GM18498 (cell line): ENCODE data around the gene MPG.

Experiments
- ATAC-seq: cut with Tn5 transposase; IDR thresholded peaks from one replicate; pipeline ENCODE4 v1.9.1; 2021; ENCODE audit warnings: mild to moderate bottlenecking, moderate library complexity; ENCODE audit not compliant: unreplicated experiment

The MPG gene

DNA sequence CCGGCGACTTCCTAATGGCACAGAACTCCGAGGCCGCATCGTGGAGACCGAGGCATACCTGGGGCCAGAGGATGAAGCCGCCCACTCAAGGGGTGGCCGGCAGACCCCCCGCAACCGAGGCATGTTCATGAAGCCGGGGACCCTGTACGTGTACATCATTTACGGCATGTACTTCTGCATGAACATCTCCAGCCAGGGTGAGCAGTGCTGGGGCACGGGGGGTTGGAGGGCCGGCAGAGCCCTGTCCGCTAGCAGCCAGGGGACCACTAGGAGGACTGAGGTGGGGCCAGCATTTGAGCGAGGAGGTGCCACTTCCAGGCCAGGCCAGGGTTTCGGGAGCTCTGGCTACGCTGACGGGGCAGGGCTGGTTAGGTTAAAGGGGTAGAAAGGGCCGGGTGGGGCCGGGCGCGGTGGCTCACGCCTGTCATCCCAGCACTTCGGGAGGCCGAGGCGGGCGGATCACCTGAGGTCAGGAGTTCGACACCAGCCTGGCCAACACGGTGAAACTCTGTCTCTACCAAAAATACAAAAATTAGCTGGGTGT is 5.1 kb downstream of the MPG start:
- ATAC-seq, result no peak

DNA sequence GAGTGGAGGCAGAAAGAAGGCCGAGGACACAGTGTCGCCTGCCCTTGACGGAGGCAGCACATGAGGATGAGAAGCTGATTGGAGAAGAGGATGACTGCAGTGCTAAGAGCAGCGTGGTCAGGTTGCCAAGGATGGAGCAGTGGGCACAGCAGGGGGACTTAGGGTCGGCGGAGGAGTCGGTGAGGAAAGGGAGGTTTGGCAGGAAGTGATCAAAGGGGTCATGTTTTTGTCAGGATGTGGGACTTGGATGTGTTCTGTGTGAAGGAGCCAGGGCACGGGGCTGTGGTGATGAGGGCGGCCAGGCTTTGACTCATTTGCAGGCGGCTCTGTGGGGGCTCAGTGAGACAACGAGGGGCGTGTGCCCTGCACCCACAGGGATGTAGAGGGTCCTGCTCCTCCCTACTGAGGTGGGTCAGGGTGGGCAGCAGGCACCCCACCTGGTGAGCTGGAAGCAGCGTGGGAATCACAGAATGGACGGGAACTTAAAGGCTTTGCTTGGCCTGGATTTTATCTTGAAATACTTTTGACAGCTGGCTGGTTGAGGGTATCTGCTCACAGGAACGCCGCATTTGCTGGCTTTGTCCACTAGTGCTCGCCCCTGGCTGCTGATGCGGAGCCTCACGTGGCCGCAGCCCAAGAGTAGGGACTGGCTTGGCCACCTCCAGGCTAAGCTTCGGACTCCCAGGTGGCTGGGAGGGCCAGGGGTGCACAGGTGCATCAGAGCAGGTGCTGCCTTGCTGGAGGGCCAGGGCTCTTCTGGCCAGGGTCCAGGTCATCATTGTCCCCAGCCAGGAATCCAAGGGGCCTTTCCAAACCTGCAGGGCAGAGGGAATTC is 6.0 kb downstream of the MPG start:
- ATAC-seq, result peak; percentile 12

DNA sequence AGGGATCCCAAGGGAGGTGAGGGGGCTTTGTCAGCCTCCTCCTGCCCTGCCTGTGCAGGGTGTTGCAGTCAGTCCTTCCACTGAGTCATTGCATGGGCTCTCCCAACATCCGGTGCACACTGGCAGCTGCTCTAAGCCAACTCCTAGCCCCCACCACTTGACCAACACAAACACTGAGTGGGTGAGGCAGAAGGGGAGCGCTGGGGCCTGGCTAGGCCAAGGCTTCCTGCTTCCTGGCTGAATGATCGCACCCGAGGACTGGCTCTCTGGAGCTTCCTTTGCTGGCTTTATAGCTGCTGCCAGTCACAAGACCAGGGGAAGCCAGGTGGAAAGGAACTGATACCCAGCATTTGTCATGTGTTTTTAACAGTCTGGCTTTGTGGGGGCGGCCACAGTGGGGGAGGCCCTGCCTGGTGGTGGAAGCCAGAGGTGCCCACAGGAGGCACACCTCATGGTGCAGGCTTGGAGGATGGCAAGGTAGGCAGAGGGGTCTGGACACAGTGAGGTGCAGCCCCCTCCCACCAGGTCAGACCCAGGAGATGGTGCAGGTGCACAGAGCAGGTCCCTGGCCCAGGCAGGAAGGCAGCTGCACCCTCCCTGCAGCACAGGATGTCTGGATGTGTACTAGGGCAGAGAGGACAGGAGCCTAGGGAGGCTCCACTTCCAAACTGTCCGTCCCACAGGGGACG is 6.8 kb downstream of the MPG start:
- ATAC-seq, result peak; percentile 65

DNA sequence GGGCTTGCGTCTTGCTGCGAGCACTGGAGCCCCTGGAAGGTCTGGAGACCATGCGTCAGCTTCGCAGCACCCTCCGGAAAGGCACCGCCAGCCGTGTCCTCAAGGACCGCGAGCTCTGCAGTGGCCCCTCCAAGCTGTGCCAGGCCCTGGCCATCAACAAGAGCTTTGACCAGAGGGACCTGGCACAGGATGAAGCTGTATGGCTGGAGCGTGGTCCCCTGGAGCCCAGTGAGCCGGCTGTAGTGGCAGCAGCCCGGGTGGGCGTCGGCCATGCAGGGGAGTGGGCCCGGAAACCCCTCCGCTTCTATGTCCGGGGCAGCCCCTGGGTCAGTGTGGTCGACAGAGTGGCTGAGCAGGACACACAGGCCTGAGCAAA is 7.4 kb downstream of the MPG start:
- ATAC-seq, result no peak

DNA sequence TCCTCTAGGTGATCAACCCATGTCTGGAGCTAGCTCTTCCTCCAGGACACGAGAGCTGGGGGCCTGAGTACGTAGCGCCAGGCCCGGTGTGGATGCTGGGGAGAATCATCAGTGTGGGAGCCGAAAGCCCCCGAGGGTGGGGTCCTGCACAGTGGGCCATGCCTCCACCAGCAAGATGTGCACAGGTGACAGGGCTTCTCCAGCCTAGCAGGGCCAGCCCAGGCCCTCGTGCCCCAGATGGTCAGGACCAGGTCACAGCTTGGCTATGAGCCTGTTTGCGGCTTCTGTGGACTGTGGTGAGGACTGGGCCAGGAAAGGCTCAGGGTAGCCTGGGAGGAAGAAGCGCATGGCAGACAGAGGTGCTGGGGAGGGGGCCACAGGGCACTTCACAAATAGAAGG is 7.8 kb downstream of the MPG start:
- no peak for ATAC-seq

DNA sequence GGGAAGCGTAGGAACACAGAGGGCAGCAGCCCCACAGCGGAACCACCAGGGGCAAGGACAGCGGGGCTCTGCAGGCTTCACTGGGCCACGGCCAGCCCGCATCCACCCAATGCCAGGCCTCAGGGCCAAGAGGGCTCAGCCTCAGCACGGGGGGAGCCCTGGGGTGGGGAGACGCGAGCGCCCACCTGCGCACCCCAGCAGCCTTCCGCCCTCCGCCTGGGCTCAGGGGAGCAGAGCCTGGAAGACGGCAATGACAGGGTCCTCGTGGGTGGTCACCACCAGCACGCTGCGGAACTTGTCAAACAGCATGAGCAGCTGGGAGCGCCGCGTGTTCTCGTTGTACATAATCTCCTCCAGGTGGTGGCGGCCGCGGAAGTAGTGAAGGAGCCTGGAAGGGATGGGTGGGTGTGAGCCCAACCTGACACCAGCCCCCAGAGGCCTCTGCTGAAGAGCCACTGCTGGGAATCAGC is 8.5 kb downstream of the MPG start:
- no peak for ATAC-seq

DNA sequence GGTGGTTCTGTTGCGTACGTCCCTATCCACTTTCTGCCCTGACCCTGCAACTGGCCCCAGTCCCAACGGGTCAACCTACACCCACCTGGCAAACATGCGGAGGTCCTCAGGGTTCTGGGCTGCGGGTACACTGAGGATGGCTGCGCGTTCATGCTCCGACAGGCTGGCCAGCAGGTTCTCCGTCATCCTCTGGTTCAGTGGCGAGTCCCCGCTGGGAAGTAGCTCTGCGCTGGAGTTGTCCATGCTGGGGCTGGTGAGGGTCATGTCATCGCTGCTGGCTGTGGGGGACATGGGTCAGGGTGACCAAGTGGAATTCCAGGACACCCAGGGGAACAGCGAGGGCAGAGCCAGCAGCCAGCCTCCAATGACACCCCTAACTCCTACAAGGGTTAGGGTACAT is 10.6 kb downstream of the MPG start:
- no peak for ATAC-seq

DNA sequence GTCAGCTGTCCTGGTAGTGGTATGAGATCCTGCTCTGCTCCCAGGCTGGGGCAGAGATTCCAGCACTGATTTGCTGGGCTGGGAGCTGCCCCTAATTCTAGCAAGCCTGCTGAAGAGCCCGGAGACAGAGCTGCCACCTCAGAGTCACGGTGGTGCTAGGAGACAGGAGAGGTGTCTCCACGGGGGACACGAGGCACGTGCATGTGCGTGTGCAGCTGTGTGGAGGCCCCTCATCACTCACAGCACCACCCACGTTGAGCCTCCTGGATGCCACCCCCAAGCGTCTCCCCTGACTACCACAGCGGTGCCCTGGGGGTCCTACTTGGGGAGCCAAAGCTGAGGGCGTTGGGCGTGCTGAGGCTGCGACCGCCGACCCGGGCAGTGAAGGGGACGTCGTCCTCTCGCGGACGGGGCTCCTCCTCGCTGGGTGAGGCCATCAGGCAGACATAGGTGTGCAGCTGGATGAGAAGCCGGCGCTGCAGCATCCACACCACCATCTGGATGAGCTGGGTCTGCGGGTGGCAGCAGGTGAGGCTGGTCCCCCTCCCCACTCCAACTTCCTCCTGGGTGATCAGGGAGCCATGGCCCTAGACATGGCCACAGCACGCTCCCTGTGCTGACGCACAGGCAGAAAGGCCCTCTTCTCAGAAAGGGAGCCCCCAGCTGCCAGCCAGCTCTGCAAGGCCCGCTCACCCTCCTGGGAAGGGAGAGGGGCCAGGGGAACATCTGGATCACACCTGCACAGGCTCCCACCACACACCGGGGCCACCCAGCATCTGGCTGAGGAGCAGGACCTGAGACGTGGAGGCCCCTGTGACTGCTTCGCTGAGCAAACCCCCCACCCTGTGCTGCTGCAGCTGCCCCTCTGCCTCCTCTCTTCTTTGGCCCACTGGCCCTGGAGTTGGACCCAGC is 11.6 kb downstream of the MPG start:
- no peak for ATAC-seq

DNA sequence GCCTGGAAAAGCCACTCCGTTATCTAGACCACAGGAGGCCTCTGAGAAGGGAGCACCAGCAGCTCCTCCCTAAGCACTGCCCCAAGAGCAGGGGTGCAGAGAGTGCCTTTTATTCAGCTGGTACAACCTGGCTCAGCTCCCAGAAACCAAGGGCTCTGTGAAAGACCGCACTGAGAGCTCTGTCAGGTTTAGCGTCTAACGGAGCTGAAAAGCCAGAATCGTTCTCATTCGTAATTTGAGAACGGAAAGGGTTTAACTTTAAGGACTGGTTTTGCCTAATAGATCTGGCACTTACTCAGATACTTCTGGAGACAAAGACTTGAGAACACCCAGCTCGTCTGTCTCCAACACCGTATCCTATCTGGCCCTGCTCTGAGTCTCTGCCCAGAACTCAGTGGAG is 13.5 kb downstream of the MPG start:
- ATAC-seq, result no peak

DNA sequence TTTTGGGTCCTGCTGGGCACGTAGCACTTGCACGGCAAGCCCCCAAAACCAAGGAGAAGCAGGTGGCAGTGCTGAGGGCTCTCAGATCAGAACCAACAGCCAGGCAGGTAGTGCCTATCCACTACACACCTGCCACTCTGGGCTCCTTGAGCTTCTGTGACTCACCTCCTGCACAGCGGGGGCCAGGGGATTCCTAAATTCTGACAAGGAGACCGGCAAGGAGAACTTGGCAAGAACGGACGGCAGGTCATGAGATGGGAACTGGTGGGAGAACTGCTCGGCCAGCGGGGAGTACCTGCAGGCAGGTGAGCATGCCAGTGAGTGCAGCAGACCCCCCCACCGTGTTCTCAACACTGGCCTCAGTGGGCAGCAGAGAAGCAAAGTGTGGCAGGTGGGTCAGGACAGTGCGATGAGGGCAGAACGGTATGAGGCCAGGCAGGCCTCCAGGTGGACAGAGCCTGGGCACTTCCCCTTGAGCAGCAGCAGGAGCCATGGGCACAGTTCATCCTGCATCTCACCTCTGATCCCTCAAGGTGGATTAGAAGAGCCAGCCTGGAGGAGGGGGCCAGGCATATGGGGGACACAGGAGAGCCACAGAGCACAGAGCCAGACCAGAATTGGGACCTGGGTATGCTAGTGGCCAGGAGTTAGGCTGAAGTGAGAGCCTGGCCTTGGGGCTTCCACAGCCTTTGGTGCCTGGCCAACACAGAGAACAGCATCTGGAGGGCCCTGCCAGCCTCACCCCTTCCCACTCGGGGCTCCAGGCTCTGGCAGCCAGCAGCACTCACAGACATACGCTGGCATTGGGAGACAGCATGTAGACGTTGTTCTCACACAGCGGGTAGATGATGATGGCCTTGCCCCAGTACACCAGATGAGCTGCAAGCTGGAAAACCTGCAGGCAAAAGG is 14.7 kb downstream of the MPG start:
- ATAC-seq, result no peak

DNA sequence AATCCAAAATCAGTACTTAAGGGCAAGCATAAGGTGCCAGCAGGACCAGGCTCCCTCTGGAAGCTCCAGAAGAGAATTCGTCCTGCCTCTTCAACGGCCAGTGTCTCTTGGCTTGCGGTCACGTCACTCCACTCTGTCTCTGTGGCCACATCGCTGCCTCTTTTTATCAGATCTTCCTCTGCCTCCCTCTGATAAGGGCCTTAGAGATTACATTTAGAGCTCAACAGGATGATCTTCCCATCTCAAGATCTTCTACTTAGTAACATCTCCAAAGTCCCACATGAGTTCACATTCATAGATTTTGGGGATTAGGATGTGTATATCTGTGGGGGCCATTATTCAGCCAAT is 16.9 kb downstream of the MPG start:
- no peak for ATAC-seq

DNA sequence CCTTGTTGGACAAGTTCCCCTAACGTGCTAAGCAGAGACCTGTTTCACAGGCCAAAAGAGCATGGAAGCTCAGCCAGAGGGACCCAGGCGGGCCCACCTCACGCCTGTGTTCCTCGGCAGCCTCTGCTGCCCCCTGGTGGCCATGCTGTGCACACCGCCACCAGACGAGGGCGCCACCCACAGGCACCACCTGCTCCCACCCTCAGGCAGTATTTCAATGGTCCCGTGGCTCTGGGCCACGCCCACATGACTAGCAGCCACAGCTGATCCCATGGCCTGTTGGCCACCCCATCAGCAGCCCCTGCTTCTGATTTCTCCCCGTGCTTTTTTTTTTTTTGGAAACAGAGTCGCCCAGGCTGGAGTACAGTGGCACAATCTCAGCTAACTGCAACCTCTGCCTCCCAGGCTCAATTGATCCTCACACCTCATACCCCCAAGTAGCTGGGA is 18.9 kb downstream of the MPG start:
- peak; percentile 80 for ATAC-seq

DNA sequence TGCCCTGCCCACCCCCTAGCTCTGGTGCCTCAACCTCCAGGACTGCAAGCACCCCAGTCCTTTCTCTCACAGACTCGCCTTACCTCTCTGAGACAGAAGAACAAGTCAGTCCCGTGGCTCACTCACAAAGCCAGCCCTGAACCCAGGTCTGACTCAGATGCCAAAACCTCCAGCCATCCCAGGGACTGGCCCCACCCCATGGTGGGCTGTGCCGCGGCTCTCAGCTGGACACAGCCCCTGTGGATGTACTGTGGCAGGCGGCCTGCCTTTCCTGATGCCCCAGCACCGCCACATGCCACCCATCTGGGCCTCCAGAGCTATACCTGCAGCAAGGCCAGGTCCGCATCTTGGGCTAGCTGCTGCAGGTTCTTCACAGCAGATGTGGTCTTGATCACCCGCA is 19.8 kb downstream of the MPG start:
- no peak for ATAC-seq

DNA sequence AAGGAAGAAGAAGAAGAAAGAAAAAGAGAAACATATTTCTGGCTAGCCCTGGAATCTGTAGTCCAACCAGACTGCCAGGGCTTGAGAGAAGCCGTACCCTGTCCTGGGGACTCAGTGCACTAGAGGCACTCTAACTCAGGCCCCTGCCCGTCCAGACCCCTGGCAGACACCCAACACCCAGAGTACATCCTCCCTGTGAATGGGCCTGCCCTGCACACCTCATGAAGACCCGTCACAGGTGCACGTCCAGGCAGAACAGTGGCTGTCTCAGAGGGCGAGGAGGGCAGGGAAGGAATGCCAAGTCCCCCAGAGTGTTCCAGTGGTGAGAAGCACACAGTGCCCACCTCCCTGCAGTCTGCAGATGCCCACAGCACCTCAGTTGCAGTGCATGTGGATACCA is 23.0 kb downstream of the MPG start:
- ATAC-seq, result no peak

DNA sequence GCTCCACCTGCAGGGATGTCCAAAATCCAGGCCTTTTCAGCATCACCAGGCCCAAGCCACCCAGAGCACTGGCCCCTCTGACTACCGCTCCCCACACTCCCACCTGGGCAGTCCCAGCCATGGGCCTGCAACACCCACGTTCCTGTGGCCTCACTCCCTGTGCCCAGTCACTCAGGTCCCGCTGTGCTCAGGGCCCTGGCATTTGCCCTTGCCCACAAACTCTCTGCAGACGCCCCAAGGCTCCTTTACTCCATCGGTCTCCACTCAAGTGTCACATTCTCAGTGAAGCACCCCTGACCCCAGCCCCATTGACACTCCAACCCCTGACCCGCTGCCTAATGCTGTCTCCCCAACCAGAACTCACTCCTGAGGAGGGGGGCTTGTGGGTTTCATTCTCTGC is 23.6 kb downstream of the MPG start:
- no peak for ATAC-seq

DNA sequence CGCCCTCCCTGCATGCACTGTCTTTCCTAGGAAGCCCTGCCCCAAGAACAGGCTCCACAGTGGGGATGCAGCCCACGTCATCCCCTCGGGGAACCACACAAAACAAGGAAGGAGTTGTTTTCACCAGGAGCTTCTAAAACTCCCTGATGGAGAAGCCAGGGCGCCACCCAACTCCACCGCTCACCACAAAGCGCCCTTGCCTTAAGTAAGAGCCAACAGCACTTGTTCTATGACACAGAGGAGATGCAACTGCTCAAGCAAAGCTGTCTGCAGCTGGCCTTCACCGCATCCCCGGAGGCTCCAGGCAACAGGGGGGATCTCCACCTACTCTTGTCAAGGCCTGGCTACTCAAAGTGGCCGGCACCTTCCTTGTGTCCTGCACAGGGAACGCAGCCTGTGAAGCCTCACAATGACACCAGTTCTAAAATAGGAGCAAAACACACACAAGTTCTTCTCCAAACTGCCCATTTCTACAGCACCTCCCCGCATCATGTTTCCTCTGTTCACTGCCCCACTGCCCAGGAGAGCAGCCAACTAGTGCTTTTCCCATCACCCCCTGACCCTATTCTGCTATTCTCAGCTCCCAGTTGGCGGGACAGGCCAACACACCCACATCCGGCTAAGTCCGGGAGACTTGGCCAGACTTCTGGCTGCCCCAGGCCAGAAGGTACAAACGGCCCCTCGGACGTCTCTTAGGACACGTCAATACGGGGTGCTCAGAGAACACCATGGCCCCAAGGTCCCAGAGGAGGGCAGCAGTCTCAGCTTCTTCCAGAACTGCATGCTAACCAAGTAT is 24.2 kb downstream of the MPG start:
- no peak for ATAC-seq

DNA sequence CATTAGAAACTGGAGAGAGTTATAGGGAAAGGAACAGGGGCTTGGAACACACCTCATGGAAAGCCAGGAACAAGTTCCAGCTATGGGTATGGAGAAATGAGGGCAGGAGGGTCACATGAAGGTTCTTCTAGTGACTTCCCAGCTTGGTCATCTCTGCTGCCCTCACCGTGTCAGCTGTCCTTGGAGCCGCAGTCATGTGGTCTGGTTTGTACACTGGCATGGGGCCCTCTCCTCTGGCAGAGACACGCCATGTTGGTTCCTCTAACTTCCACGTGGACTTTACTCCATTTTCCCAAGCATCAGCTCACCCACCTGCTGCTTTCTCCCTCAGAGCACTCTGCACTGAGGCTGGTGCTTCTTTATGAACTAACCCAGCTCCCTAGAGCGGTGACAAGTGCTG is 26.3 kb downstream of the MPG start:
- no peak for ATAC-seq

DNA sequence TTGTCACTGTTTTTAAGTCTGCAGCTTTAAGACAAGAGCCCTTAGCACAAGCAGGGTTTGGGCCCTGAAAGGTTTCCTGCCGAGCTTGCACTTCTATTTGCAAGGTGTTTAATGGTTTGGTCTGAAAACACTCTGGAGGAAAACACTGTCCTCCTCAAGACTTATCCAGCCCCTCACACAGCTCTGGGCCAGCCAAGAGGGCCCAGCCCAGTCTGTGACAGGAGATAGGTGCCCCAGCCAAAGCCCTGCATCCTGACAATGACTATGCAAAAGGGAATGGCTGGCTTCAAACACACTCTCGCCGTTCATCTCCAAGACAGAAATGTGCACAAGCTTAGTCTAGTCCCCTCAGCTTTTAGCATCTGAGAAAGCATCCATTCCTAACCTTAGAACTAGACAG is 26.9 kb downstream of the MPG start:
- no peak for ATAC-seq

DNA sequence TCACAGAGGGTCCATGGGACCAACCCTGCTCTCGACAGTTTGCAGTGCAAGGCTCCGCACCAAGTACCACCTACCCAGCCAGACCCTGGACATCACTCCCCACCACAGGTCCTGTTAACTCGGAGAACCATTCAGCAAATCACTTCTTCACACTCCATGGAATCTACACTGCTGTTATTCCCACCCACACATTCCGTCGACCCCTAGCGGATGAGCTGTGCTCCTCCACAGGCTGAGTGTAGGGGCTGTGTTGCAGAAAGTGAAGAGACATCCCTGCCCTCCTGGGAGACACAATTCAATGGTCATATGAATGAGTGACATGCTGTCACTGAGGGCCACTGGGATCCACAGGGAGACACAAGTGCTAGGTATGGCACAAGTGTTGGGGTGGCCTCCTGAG is 27.5 kb downstream of the MPG start:
- no peak for ATAC-seq
